Measurements from ENCODE around the gene LORICRIN.
A peak's percentile ranks its signal among the peaks of the same experiment; 100 is the strongest.

Gene LORICRIN, protein sequence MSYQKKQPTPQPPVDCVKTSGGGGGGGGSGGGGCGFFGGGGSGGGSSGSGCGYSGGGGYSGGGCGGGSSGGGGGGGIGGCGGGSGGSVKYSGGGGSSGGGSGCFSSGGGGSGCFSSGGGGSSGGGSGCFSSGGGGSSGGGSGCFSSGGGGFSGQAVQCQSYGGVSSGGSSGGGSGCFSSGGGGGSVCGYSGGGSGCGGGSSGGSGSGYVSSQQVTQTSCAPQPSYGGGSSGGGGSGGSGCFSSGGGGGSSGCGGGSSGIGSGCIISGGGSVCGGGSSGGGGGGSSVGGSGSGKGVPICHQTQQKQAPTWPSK

DNA sequence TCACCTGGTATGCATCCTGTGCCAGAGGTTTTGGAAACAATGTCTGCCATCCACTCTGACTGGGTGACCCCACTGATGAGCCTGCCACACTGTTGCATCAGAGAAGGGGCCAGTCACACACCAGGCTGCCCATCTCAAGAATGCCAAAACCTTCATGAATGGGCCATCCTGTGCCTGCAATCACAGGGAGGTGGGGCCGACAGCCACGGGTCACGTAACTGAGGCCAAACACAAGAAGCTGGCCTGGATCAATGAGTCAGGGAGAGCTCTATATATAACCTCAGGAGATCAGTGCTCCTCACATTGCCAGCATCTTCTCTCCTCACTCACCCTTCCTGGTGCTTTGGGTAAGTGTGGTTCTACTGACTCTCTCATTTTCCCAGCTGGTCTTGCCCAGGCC, at the start of gene LORICRIN:
TSS of gene LORICRIN (plus strand) at position 301 of the 400 bp plus-strand sequence. CDS start 1,263 bp downstream, outside the sequence.
- no peak for DNase-seq

DNA sequence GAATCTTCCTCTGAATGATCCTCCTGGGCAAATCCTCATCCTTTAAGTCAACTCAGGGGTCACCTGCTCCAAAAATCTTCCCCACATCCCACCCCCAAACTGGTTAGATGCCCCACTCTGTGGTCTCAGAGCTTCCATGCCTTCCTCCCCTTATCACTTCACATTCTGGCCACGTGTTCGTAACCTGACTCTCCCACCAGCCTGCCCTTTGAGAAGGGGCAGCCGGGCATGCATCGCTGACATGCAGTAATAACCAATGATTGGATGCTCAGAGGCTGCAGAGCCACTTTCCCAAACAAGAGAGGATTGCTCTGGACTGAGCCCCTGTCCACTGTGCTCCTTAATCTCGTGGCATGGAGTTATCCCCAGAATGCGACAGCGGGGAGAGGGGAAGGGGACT, 49.3 kb upstream of the LORICRIN start:
- no peak for DNase-seq

DNA sequence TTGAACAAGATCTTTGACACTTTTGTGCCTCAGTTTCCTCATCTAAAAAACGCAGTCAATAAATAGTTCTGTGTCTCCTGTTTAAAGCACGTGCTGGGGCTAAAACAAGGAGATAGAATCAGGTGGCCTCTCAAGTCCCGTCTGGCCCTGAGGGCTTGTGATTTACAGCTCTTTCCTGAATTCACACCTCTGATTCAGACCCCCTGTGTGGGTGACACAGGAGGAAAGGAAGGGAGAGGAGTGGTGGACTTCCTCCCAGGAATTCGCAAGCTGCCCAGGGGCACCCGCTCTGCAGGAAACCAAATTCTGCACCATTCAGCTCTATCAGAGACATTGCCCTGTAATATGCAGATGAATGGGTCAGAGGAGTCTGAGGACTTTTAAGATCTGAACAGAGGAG, 47.3 kb upstream of the LORICRIN start:
- no peak for DNase-seq

DNA sequence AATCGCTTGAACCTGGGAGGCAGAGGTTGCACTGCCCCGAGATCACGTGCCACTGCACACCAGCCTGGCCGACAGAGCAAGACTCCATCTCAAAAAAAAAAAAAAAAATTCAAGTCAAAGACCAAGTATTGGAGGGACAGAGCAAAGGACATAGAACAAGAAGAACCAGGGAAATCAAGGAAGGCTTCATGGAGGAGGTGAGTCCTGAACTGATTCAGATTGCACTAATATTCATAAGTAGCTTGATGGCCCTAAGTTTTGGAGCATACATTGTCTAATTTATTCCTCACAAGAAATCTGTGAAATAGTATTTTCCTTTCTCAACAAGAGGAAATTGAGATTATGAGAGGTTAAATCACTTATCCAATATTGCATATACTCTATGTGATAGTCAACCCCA, 46.0 kb upstream of the LORICRIN start:
- no peak for DNase-seq

DNA sequence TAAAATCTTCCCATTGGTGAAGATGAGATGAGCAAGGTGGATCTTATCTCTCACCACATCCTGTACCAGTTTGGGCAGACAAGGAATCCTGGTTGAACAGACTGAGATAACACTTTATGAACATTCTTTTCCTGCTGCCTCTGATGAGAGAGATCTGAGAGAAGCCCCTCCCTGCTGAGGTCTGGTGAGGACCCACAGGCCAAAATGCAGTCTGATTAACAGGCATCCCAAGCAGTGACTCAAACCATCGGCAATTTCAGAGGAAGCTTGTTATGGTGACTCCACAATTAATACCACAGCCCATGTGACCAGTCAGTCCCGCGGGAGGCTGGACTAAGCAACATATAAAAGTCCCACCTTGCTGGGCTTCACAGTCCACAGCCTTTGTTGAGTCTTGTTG, 42.3 kb upstream of the LORICRIN start, which contains the start of gene PRR9:
TSS of gene PRR9 (plus strand) at position 373 of the 400 bp plus-strand sequence. CDS start 561 bp downstream, outside the sequence.
- no peak for DNase-seq

DNA sequence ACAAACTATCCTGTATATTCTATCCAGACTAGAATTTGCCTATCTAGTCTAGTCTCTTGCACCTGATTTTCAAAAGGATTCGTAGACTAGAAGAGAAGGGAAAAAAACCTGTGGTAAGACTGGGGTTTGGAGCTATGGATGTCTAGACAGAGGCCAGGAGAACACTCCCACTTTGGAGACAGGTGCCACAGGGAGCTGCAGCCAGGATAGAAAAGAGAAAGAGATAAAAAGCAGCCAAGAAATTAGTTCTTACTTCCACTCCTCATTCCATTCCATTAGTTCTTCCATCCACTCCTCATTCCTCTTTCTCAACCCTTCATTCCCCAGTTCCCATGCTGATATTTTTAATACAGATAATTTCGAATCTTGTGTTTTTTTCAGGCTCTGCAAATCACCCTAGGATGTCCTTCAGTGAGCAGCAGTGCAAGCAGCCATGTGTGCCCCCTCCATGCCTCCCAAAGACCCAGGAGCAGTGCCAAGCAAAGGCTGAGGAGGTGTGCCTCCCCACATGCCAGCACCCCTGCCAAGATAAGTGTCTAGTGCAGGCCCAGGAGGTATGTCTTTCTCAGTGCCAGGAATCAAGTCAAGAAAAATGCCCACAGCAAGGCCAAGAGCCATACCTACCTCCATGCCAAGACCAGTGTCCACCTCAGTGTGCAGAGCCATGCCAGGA, 41.6 kb upstream of the LORICRIN start:
- DNase-seq: no peak

DNA sequence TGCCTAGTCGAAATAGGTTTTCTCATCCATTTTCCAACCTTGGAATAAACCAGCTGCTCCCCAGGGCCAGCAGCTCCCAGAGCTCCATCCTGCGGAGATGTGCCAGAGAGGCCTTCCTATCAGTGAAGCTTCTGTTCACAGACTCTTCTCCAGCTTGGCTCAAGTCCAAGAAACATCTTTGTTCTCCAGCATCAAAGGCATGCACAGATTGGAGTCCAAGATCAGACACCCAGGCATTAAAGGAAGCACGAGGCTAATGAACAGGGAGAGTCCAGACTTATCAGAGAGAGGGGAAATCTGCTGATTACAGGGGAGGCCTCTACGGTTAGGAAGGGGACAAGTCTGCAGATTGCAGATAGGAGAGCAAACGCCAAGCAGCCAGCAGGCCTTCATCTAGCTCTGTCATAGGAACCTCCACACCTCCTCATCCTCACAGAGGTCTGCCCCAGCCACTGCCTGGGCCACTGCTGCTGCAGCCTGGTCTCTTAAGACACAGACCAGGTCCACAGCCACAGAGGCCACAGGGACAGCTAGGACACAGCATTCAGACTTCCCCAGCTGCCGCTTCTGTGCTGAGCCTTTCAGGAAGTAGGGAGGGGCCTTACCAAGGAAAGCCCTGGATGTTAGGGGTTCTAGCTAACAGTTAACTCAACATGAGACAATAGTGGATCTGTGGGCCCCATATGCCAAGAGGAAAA, 38.7 kb upstream of the LORICRIN start:
- no peak for DNase-seq

DNA sequence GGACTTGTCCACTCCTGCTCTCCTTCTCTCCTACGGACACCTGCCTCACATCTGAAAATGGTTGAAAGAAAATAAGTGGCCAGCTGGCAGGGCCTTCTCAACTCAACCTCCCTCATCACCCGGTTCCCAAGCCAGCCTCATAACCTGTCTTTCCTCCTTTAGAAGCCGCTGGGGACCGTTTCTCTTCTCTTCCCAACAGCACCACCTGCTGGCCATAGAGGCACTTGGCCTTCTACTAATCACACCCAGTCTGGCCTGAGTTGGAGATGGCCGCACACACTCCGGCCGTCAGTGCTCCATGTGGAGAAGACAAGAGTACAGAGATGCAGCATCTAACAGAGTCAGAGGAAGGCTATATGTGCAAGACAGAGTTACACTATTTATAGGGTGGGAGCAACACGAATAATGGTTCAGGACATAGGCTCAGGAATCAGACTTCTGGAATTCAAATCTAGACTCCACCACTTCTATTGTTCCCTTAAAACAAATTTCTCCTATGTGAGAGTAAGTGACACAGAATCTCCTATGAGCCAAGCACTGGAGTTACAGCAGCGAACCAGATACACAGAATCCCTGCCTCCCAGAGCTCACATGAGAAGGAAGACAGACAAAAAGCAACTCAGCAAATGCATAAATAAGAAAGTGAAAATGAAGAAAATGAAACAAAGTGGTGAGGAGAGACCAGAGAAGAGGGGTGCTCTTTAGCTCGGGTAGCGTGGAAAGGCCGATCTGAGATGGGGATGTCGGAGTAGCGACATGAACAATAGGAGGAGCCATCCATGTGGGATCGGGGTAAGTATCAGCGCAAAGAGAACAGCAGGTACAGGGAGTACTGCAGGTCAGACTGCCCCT, 36.2 kb upstream of the LORICRIN start:
- peak; percentile 65 for DNase-seq

DNA sequence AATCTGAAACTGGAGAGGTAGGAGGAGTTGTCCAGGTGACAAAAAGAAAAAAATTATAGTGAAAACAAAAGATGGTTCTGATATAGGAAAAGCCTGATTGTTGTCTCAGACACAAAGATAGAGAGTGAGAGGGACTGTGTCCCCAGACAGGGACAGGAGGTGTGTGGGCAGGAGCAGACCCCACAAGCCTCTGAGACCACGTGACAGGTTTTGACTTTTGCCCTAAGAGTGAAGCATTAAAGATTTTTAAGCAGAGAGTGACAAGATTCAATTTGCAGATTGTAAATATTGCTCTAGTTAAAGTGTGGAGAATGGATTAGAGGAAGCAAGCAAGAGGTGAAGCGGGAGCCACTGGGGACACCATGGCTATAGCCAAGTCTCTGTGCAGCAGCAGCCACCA, 31.7 kb upstream of the LORICRIN start:
- DNase-seq: no peak

DNA sequence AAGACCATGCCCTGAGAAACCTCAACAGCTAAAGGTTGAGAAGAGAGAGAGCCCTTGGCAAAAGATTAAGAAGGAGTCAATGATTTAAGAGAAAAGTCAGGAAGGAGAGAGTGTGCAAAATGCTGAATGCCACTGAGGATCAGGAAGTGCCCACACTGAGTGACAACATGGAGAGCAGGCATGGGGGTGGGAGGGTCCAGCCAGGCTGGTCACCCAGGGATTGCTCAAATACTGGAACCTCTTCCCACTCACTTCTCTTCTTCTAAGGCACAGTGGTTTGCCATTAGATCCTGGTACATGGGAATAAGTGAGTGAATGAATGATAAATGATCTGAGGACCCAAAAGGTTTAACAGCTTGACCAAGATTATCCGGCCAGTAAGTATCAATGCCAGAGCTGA, 31.0 kb upstream of the LORICRIN start:
- DNase-seq: no peak

DNA sequence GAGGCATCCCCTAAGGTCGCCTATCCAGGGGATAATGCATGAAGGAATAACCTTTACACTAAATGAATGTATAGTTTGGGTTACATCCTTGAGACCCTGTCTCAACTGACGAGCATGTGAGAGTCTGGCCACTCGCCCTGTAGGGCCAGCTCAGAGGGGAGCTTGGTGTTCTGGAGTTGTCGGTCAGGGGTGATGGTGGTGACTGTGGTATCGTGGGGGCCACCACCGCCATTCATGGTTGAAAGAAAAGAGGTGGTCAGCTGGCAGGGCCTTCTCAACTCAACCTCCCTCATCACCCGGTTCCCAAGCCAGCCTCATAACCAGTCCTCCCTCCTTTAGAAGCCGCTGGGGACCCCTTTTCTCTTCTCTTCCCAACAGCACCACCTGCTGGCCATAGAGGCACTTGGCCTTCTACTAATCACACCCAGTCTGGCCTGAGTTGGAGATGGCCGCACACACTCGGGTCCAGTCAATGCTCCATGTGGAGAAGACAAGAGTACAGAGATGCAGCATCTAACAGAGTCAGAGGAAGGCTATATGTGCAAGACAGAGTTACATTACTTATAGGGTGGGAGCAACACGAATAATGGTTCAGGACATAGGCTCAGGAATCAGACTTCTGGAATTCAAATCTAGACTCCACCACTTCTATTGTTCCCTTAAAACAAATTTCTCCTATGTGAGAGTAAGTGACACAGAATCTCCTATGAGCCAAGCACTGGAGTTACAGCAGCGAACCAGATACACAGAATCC, 30.2 kb upstream of the LORICRIN start:
- DNase-seq: peak; percentile 30

DNA sequence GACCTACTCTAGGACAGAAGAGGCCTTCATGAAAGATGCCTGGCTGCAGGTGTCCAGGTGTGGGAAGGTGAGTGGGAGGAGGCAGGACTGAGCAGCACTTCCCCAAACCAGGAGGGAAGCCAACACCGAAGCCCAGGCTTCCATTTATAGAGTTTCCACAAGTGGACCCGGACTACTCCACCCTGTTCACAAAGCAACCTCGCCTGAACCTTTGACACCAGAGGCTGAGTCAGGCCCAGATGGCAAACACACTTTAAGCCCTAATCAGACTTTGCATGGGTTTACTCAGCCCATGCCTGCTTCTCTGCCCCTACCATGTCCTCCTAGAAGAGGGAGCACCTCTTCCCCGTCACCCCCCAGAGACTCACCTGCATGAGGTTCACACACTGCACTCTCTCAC, 28.1 kb upstream of the LORICRIN start:
- no peak for DNase-seq

DNA sequence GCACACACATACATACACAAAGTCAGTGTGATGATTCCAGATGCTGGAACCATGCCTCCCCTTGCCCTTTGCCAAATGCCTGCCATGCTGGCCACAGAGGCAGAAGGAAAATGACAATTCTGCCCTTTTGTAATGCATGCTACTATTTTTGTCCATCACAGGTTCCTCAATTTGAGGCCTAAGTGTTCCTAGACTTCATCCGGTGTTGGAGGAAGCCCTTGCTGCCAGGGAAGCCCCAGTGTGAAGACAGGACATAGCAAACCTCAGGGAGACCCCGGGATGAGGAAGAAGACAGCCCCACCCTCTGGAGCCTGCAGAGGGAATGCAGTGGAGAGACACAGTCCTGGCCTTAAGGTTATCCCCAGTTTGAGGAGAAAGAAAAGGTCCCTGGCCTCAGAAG, 27.7 kb upstream of the LORICRIN start:
- no peak for DNase-seq

DNA sequence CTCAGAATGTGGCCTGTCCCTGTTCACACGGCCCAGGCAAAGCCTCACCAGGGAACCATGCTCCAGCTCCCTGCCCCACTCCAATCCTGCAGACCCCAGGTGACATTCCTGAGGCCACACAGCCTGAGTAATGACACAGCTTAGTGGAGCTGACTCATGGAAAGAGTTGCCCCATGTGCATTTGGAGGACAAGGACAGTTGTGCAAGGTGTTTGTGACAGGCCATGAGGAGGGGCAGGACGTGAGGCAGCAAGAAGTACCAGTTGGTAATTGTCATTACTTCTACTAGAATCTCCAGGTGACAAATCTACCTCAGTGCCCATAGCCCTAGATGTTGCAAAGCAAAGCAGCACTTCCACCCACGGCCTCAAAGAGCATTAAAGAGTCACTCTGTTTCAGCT, 26.9 kb upstream of the LORICRIN start:
- no peak for DNase-seq

DNA sequence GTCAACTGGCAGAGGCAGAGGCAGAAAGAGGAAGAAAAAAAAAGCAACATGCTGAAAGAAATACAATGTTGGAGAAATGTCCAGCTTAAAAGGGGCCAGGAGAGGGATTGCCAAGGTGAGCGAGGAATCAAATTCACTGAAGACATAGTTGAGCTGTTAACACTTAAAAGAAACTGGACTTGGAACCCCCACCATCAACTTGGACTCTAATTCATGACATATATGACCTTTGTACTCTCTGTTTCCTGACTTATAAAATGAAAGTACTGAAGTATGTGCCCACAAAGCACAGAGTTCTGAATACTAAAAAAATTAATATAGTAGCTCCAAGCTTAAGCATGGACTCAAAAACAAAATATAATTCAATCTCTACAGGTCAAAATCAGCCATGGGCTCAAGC, 26.0 kb upstream of the LORICRIN start:
- DNase-seq: no peak

DNA sequence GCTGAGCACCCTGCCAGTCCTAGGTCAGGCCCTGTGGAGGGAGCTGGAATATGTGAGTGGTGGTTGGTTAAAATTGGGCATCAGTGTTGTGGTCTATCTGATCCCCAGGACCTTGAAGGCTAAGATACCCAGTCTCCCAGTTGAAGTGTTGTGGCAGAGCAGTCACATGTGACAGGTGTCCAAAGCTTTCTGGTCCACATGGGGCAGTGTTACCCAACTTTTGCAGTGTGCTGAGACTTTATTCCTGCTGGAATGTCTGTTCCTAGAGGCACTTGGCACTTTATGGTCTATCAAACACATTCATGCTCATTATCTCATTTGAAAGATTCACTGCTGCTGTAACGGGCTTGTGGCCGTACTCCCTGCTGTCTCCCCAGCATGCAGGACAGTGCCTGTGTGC, 21.0 kb upstream of the LORICRIN start:
- DNase-seq: no peak

DNA sequence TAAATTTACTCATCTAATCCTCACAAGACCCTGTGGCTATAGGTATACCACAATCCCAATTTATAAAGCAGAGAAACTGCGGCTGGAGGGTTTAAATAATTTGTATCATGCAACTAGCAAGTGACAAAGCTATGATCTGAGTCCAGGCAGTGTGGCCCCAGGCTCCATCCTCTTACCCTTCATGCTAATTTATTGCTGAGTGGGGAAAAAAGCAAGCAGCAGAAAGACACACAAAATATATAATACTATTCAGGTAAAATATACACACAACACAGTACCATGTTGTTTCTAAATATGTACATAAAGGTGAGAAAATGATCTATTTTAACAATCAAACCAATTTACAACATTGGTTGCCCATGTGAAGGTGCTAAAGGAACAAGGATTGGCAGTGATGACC, 17.3 kb upstream of the LORICRIN start:
- no peak for DNase-seq

DNA sequence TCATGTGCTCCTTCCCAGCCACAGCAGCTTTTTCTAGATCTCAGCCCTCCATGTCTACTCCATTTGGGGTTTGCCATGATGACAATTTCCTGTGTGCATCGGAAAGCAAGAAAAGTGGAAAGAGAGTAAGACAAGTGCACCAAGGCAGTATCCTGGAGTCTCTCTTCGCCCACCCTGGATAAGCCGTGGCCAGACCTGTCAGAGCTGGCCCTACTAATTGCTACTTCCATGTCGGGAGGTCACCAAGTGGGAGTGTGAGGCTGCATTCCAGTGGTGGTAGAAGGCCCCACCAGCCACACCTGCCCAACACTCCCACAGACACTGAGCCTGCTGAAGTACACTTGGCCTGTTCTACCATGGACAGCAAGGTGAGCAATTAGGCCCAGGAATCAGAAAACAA, 14.0 kb upstream of the LORICRIN start:
- no peak for DNase-seq

DNA sequence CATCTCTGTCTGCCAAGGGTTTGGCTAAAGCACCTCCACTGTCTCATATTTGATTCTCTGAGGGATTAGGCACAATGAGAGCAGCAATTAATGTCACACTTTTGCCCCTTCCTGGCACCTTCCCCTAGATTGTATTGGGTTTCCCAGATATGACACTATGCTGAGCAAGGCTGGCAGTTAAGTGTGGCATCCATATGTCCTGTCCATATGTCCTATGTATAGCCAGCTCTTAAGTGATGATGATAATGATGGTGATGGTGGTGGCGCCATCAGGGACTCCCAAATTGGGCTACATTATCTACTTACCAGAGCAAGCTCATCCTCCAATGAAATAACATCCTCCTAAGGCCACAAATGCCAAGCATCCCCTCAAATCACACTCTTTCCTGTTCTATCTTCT, 13.5 kb upstream of the LORICRIN start:
- DNase-seq: no peak

DNA sequence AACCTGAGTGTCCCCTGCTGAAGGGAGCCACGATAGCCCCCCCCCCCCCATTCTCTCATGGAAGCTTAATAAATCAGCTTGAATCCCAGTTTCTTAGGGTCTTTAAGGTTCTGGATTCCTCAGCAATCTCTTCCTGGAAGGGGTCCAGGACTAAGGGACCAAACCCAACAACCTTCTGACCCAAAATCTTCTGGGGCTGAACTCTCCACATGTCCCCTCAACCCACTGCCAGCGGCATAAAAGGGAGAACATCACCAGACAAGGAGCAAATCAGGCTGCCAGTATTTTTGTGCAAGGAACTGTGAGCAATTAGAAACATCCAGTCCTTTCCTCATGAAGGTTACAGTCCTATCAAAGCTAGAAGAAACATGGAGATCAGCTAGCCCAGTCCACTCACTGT, 12.7 kb upstream of the LORICRIN start:
- DNase-seq: no peak

DNA sequence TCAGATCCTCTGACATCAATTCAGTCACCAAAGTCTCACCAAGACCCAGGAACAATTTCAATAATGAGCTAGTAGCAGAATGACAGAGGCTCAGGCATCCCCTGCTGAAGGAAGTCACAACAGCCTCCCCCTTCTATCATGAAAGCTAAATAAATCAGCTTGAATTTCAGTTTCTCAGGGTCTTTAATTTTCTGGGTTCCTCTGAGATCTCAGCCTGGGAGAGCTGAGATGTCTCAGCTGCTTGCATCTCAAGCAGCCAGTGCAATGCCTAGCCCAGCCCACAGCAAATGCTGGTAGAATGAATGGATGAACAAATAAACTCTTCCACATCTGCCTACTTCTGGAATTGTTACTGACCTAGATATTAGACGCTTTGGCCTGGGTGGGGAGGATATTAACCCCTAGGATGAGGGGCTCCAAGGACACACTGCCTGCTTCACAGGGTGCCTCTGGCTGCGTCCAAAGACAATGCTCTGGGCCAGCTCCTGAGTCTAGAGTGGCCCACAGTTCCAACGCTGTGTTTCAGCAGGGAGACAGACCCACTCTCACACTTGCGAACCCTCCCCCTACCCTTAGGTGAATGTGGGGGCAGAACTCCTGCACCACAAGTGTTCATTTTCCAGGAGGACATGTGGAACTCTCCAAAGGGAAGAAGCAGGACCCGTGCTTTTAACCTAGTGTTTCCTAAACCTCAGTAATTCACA, 11.2 kb upstream of the LORICRIN start:
- no peak for DNase-seq

DNA sequence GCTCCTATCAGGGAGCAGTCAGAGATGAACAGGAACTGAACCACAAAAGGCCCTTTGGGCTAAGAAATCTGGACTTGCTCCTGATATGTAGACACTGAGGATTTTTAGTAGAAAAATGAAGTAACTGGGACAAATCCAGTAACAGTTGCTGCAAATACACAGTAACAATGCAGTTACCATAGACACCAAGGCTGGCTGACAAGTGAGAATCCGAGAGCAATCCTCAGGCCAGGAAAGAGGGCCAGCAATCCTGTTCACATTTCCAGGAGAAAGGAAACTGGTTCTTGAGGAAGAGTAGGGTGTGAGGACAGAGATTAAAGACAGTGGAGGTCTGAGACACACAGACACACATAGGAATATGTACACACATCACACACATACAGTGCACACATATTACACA, 9.3 kb upstream of the LORICRIN start:
- no peak for DNase-seq

Data from activated CD4-positive, alpha-beta T cell treated with anti-CD3 and anti-CD28 coated beads, Interleukin-10, Interleukin-2, amounts not matched to agents 100 ng/mL and 50 ng/mL, durations not matched to agents 16 hours and 8 hours (primary cell).